Stimulated activated naive CD8-positive, alpha-beta T cell treated with anti-CD3 and anti-CD28 coated beads, Interleukin-15, amount 100 ng/mL, for 72 hours (primary cell): ENCODE measurements around the gene DHRS7C.

ENCODE experiments used
- ATAC-seq: fragments of 150-1000 bp; cut with Tn5 transposase; 2 replicates; pipeline ENCODE4 v1.10.0; 2021; ENCODE audit warnings: mild to moderate bottlenecking, moderate library complexity
- DNase-seq, 2 donors: peaks; one replicate each; pipeline ENCODE4 v3.0.0; 2021 to 2022
- H3K27ac Mint-ChIP-seq, 2 donors: one replicate each; pipeline ENCODE4 v1.8.0; 2022; ENCODE audit warnings: mild to moderate bottlenecking in 2 of 2, mixed read lengths in 2 of 2, moderate library complexity in 2 of 2
- H3K27me3 Mint-ChIP-seq: one replicate; pipeline ENCODE4 v1.8.0; 2022; ENCODE audit warnings: mixed read lengths
- H3K4me1 Mint-ChIP-seq: one replicate; pipeline ENCODE4 v1.8.0; 2022; ENCODE audit warnings: mild to moderate bottlenecking, mixed read lengths
- H3K4me3 Mint-ChIP-seq, 2 donors: one replicate each; pipeline ENCODE4 v1.8.0; 2022; ENCODE audit warnings: mild to moderate bottlenecking in 2 of 2, mixed read lengths in 2 of 2, moderate library complexity in 1 of 2
- H3K9me3 Mint-ChIP-seq, 2 donors: one replicate each; pipeline ENCODE4 v1.8.0; 2022; ENCODE audit warnings: mixed read lengths in 2 of 2

DHRS7C gene

DNA sequence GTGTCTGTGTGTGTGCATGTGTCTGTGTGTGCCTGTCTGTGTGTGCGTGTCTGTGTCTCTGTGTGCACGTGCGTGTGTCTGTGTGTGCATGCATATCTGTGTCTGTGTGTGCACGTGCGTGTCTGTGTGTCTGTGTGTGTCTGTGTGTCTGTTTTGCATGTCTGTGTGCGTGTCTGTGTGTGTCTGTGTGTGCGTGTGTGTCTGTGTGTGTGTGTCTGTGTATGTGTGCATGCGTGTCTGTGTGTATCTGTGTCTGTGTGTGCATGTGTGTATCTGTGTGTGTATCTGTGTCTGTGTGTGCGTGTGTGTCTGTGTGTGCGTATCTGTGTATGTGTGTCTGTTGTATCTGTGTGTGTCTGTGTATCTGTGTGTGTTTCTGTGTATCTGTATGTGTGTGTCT, 25.1 kb upstream of the DHRS7C start:
- no peaks in the 10 kb centered on the region for H3K27me3 Mint-ChIP-seq

DNA sequence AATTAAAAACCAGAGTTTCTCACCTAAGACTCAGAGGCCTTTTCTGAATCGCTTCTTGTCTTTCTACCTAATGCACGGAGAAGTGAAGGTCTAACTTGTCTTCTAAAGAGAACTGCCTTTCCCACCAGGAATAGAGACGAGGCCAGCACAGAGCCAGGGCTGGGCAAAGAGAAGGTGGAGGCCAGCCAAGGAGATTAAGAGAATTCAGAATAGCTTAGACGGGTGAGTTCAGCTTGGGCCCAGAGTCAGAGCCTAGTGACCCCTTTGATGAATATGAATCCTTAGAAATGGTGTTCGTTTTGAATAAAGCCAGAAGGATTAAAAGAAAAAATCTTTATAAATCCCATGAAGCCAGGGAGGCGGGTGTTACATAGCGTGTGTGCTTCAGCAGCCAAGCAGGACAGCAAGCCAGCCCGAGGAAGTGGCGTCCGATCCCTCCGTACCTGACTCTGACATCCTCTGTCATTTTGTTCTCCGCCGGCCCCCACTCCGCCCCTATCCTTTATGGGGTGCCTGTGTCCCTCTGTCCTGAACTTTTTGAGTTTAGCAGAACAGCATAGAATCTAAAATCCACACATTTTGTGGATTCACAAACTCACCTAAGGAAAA, 23.0 kb upstream of the DHRS7C start:
- Mint-ChIP-seq H3K27ac (peak overlapping the region in 1 of 2 donors; percentile 10), H3K27me3 (no peaks in the 10 kb centered on the region), H3K9me3 (peaks cover 7% of the 10 kb centered on the region in 2 donors), H3K4me3 (no peak overlapping the region), H3K4me1 (no peaks in the 10 kb centered on the region)
- ATAC-seq (no peak), DNase-seq (no peak)

More for the DNA sequence above, 25.1 kb upstream of the DHRS7C start:
- Mint-ChIP-seq H3K9me3 (peaks cover 7% of the 10 kb centered on the region in 2 donors), H3K4me3 (no peak overlapping the region), H3K4me1 (no peaks in the 10 kb centered on the region), H3K27ac (no peak overlapping the region)
- DNase-seq = no peak
- ATAC-seq = no peak

DNA sequence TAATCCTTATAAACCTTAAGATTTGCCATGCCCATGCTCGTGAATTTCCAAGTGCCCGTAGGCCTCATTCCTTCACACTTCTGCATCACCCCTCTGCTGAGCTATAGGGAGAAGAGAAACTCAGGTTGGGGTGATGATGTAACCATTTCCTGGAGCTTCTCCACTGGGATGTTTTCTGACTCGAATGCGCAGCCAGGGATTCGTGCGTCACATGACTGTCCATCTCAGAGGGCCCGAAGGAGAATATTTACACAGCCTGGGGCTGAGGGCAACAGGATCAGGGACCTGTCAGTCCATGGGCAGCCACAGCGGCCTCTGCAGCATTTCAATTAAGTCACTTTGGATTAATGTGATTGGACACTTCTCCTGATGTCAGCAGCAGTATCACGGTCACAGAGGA, 21.8 kb upstream of the DHRS7C start:
- Mint-ChIP-seq H3K4me3 (no peak overlapping the region), H3K4me1 (no peaks in the 10 kb centered on the region), H3K9me3 (peaks cover 7% of the 10 kb centered on the region in 2 donors), H3K27ac (no peak overlapping the region), H3K27me3 (no peaks in the 10 kb centered on the region)
- DNase-seq (no peak), ATAC-seq (no peak)

DNA sequence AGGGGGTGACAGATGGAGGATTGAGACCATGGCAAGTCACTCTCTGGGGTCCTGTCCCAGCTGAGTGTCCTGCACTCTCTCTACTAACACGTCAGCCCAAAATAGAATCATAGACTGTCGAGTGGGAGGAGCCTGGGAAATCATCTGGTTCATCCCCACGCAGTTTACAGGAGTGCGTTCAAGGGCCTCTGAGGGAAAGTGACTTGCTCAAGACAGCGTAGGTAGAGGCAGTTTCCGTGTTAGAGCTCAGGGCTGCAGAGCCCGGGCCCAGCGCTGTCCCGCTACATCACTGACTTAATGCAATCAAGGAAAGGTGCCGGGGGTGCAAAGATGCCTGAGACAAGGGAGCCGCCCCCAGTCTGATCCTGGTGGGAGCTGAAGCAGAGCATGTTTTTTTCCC, 20.1 kb upstream of the DHRS7C start:
- H3K27ac Mint-ChIP-seq = no peak overlapping the region
- no peaks in the 10 kb centered on the region for H3K27me3 Mint-ChIP-seq
- DNase-seq (no peak), ATAC-seq (no peak)
- no peak overlapping the region for H3K4me3 Mint-ChIP-seq
- H3K9me3 Mint-ChIP-seq = peaks cover 4 to 5% of the 10 kb centered on the region in 2 donors
- no peaks in the 10 kb centered on the region for H3K4me1 Mint-ChIP-seq

DNA sequence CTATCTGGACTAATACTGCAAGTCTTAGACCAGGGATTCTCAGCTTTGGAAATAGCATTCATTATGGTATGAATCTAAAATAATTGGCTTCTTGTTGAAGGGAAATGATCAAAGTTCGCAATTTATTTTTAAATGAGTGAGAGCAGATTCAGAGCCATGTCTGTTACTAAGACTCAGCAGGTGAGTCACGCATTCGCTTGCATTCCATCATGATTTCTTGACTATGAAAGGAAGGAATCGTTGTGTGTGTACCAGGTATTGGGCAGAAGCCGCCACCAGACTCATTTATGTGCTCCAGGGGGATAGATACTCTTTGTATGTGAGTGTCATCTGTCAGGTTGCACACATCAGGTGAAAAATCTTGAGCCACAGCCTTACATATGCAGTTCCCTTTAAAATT, 19.7 kb upstream of the DHRS7C start:
- H3K4me3 Mint-ChIP-seq = no peak overlapping the region
- H3K27me3 Mint-ChIP-seq = no peaks in the 10 kb centered on the region
- no peak for ATAC-seq
- H3K27ac Mint-ChIP-seq = no peak overlapping the region
- H3K4me1 Mint-ChIP-seq = no peaks in the 10 kb centered on the region
- H3K9me3 Mint-ChIP-seq = peaks cover 0 to under 1% of the 10 kb centered on the region in 2 donors
- no peak for DNase-seq

DNA sequence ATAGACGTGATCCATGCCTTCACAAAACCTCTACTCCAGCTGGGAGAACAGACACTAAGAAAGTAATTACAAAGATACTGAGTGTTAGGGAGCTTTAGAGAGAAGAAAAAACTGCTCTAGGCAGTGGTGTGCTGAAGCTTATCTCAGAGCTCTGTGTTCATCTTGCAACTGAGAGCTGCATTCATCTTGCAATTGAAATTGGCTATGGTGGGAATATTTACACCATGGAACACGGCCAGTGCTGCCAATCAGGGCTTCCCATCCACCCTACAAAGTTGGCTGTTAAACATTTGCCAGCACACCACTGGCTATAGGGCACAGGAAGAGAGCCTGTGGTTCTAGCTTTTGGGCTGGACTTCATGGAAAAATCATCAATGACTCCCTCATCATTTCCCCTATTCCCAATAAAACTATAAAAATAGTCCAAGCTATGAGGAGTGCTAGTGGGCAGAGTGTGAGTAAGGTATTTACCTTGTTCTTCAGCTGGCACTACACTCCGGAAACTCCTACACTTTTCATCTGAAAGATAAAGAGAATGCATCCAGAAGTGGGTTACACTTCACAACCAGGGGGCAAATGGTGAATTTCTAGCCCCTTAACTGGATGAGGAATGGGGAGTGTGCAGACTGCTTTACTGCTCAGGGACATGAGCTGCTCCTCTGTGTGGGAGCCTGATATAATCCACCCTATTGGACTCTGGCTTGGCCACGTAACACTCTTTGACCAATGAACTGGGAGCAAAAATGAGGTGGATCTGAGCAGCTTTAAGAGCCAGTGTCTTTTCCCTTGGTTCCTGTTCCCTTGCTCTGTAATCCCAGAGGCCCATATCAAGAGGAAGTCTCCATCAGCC, 18.9 kb upstream of the DHRS7C start:
- DNase-seq = no peak
- no peak overlapping the region for H3K27ac Mint-ChIP-seq
- no peaks in the 10 kb centered on the region for H3K27me3 Mint-ChIP-seq
- no peak overlapping the region for H3K4me3 Mint-ChIP-seq
- no peaks in the 10 kb centered on the region for H3K9me3 Mint-ChIP-seq
- H3K4me1 Mint-ChIP-seq = no peaks in the 10 kb centered on the region
- no peak for ATAC-seq

DNA sequence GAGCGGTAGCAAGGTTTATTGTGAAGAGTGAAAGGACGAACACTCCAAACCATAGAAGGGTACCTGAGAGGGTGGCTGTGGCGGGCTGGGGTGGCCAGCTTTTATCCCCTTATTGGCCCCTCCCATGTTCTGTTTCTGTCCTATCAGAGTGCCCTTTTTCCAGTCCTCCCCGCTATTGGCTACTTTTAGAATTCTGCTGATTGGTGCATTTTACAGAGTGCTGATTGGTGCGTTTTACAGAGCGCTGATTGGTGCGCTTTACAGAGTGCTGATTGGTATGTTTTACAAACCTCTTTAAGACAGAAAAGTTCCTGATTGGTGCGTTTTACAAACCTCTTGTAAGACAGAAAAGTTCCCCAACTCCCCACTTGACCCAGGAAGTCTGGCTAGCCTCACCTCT, 18.0 kb upstream of the DHRS7C start:
- peaks cover 0 to 8% of the 10 kb centered on the region in 2 donors for H3K9me3 Mint-ChIP-seq
- ATAC-seq (no peak), DNase-seq (no peak)
- no peaks in the 10 kb centered on the region for H3K4me1 Mint-ChIP-seq
- peaks cover 4% of the 10 kb centered on the region for H3K27me3 Mint-ChIP-seq
- H3K4me3 Mint-ChIP-seq = no peak overlapping the region
- H3K27ac Mint-ChIP-seq = no peak overlapping the region

DNA sequence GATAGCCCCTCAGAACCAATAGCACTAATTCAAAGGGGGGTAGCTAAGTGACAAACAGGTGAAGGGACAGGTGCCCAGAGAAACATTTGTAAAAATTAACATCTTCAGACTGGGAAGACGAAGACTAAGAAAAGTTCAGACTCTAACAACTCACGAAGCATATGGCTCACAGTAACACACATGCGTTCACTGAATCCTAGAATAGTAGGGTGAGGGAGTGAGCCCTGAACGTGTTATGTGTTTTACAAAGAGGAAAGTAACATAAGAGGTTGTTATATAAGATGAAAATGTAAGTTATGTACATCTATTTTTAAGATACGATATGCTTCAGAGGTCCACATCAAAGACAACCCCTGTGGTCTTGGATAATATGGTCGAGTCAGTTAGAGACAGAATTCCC, 15.3 kb upstream of the DHRS7C start:
- no peak overlapping the region for H3K4me3 Mint-ChIP-seq
- no peak overlapping the region for H3K27ac Mint-ChIP-seq
- H3K9me3 Mint-ChIP-seq = peaks cover 0 to 13% of the 10 kb centered on the region in 2 donors
- H3K27me3 Mint-ChIP-seq = peaks cover 23% of the 10 kb centered on the region
- no peaks in the 10 kb centered on the region for H3K4me1 Mint-ChIP-seq
- DNase-seq (no peak), ATAC-seq (no peak)

DNA sequence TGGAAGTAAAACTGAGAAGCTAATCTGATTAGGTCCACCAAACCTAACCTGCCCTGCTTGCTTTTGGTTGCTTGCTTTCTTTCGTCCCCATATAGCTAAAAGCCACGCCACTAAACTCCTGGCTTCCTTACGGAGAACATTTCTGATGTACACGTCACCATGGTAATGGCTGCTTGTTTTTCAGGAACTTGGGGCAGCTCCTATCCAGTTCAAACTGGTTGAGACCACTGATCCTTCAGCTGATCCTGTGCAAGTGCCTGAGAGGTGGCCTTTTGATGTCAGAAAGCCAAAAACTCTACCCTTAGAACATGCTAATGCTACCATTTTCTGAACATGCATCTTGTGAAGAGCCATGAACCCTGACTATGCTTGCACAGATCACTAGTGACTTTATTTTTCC, 14.4 kb upstream of the DHRS7C start:
- Mint-ChIP-seq H3K9me3 (peaks cover 0 to 13% of the 10 kb centered on the region in 2 donors), H3K4me3 (no peak overlapping the region), H3K4me1 (no peaks in the 10 kb centered on the region), H3K27me3 (peaks cover 25% of the 10 kb centered on the region), H3K27ac (no peak overlapping the region)
- DNase-seq (no peak), ATAC-seq (no peak)

DNA sequence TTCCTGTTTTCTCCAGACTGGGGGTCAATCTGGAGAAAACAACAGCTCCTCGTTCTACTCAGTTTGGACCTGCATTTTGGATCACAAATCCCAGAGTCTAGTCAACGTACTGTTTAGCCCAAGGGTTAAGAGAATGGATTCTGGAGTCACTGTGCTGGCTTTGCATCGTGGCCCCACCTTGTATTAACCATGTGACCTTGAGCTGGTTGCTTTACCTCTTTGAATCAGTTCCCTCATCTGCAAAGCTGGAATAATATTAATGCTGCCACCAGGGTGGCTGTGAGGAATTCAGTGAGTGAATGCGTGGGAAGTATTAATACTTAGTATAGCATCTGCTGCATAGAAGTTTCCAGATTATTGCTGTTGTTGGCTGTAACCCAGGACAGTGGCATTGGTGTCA, 11.3 kb upstream of the DHRS7C start:
- peaks cover 0 to 13% of the 10 kb centered on the region in 2 donors for H3K9me3 Mint-ChIP-seq
- H3K27ac Mint-ChIP-seq = no peak overlapping the region
- no peak for ATAC-seq
- peaks cover 40% of the 10 kb centered on the region for H3K27me3 Mint-ChIP-seq
- H3K4me1 Mint-ChIP-seq = no peaks in the 10 kb centered on the region
- no peak for DNase-seq
- H3K4me3 Mint-ChIP-seq = no peak overlapping the region

DNA sequence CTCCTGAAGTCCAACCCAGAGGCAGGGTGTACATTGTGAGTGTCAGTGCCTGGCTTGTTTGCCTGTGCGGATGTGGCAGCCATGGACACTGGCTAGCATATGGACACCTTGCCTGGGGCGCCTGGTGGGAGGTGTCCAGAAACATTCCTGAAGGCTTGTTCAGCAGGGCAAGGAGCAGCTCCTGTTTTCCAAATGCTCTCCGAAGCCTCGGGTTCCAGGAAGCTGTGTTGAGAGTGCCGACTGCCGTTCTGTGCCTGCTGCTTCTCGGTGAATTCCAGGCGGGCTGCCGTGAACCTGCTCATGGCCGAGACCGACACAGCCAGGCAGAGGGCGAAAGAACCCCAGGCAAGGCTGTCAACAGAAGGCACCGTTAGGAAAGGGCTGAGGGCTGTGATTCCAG, 10.9 kb upstream of the DHRS7C start:
- Mint-ChIP-seq H3K4me1 (no peaks in the 10 kb centered on the region), H3K4me3 (no peak overlapping the region), H3K27me3 (peaks cover 44% of the 10 kb centered on the region), H3K27ac (no peak overlapping the region), H3K9me3 (peaks cover 0 to 13% of the 10 kb centered on the region in 2 donors)
- DNase-seq (no peak), ATAC-seq (no peak)

DNA sequence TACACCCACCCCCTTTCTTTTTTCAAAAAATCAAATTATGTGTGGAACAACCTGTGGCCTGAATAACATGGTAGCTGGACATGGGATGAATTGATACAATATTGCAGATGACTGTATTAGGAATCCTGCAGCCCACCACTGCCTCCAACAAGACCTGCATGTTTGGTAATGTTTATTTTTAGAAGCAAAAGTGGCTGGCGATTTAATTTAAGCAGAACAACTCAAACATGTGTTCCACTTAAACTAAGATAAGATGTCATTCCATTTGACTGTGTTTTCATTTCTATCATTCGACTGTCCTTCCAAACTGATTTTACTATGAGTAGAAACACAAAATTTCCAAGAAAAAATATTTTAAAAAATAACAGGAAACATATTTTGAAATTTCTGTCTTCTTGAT, 10.1 kb upstream of the DHRS7C start:
- DNase-seq (no peak), ATAC-seq (no peak)

DNA sequence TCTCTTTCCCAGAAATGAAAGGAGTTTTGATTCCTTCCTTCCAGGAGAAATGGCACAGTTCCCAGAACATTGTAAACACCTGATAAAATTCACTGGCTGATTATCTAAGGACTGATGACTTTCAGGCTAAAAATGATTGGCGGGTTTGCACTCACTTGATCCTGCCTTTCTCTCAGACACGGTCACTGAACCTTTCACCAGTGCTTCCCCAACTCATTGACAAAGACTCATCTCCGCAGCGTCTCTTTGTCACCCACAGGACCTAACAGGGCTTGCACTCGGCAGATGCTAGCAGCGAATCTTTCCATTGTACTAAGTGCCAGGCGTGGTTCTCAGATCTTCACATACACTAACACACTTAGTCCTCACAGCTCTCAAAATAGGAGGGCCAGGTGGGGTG, 7.3 kb upstream of the DHRS7C start:
- peaks cover 33% of the 10 kb centered on the region for H3K27me3 Mint-ChIP-seq
- no peaks in the 10 kb centered on the region for H3K4me1 Mint-ChIP-seq
- H3K4me3 Mint-ChIP-seq = no peak overlapping the region
- no peak for ATAC-seq
- no peak overlapping the region for H3K27ac Mint-ChIP-seq
- DNase-seq = no peak
- H3K9me3 Mint-ChIP-seq = no peaks in the 10 kb centered on the region

More for the DNA sequence above, 10.1 kb upstream of the DHRS7C start:
- Mint-ChIP-seq H3K4me3 (no peak overlapping the region), H3K27me3 (peaks cover 44% of the 10 kb centered on the region), H3K9me3 (peaks cover 0 to 13% of the 10 kb centered on the region in 2 donors), H3K27ac (no peak overlapping the region), H3K4me1 (no peaks in the 10 kb centered on the region)

DNA sequence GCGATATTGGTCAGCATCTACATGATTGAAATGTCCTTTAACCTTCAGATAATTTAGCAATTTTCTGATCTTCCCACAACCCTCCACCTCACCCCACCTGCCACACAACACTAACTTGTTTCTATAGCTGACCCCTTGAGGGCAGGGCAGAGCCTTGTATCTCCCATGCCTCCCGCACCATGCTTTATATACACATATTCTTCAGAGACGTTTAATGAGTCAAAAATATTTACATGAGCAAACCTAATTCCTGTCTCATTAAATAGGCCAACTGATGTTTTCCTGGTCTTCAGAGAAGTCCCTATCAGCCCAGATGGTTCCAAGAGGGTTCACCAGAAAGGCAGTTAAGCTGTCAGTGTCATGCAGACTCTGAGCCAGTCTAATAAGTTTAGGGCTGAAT, 6.6 kb upstream of the DHRS7C start:
- ATAC-seq (no peak), DNase-seq (no peak)
- peaks cover 28% of the 10 kb centered on the region for H3K27me3 Mint-ChIP-seq
- H3K4me1 Mint-ChIP-seq = no peaks in the 10 kb centered on the region
- H3K4me3 Mint-ChIP-seq = no peak overlapping the region
- no peaks in the 10 kb centered on the region for H3K9me3 Mint-ChIP-seq
- H3K27ac Mint-ChIP-seq = peak overlapping the region in 1 of 2 donors; percentile 48

DNA sequence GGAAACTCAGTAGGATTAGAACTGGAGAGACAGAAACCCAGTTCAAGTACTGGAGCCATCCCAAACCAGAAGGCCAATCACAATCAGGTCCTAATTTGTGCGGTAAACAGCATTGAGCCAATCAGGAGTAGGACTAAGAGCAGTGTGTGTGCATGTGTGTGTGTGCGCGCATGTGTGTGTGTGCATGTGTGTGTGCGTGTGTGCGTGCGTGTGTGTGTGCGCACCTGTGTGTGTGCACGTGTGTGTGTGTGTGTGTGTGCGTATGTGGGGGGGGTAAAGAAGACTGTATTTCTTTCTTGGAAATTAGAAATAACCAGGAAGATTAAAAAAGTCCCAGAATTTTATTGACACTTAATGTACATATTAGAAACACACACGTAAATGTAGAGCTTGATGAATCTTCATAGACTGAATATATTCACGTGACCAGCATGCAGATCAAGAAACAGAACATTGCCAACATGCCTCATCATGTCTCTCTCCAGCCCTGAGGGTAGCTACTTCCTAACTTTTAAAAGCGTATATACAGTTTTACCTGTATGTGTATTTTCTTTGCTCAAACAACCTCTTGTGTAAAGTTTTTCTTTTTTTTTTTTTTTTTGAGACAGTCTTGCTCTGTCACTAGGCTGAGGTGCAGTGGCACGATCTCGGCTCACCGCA, 919 bp upstream of the DHRS7C start:
- Mint-ChIP-seq H3K4me3 (no peak overlapping the region), H3K27me3 (peaks cover 1% of the 10 kb centered on the region), H3K9me3 (no peaks in the 10 kb centered on the region), H3K4me1 (no peaks in the 10 kb centered on the region), H3K27ac (peak overlapping the region in 1 of 2 donors; percentile 65)
- ATAC-seq (no peak), DNase-seq (no peak)

DNA sequence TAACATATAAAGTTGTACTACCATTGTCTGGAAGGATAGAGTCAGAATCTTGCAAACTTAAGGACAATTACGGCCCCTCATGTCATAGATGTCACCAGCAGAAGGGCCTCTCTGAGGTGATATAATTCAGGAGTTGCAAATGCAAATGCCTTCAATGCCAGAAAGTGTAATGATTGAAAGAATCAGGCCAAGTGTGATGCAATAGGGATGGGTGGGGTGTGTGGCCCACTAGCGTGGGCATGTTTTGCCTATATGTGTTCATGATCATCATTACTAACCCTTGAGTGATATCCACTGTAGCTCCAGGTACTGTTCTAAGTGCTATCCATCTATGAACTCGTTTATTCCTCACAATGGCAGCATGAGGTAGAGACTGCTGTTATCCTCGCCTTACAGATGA, 1.1 kb downstream of the DHRS7C start:
- H3K27me3 Mint-ChIP-seq = no peaks in the 10 kb centered on the region
- no peak for ATAC-seq
- no peak overlapping the region for H3K27ac Mint-ChIP-seq
- H3K4me3 Mint-ChIP-seq = no peak overlapping the region
- DNase-seq = no peak
- no peaks in the 10 kb centered on the region for H3K9me3 Mint-ChIP-seq
- H3K4me1 Mint-ChIP-seq = no peaks in the 10 kb centered on the region
